HG02840 (cell line): ENCODE data around the gene DOCK8.
A peak's percentile ranks its signal among the peaks of the same experiment; 100 is the strongest.

Experiments
- ATAC-seq: cut with Tn5 transposase; IDR thresholded peaks from one replicate; pipeline ENCODE4 v1.9.1; 2021; ENCODE audit warnings: mild to moderate bottlenecking, moderate library complexity, moderate number of reproducible peaks; ENCODE audit not compliant: unreplicated experiment, low FRiP score

The DOCK8 gene

GRCh38 chr9:265209-265870 is 50.7 kb downstream of the DOCK8 start:
- no peak for ATAC-seq

- ATAC-seq = no peak
Observed at GRCh38 chr9:266228-266627, 51.6 kb downstream of the DOCK8 start.

GRCh38 chr9:268616-269015 is 54.0 kb downstream of the DOCK8 start:
- ATAC-seq = no peak

- no peak for ATAC-seq
Observed at GRCh38 chr9:269081-269711, 54.5 kb downstream of the DOCK8 start.

- ATAC-seq = no peak
Observed at GRCh38 chr9:270657-271237, 56.1 kb downstream of the DOCK8 start.

GRCh38 chr9:272251-273213 is 57.9 kb downstream of the DOCK8 start:
- peak; percentile 97 for ATAC-seq

- no peak for ATAC-seq
Observed at GRCh38 chr9:274406-274805, 59.7 kb downstream of the DOCK8 start.

GRCh38 chr9:277601-278295 is 63.1 kb downstream of the DOCK8 start:
- no peak for ATAC-seq

GRCh38 chr9:278651-279050 is 64.0 kb downstream of the DOCK8 start:
- no peak for ATAC-seq

GRCh38 chr9:279674-280073 is 65.0 kb downstream of the DOCK8 start:
- ATAC-seq = no peak

GRCh38 chr9:281741-282645 is 67.3 kb downstream of the DOCK8 start:
- ATAC-seq = no peak

GRCh38 chr9:286071-286740 is 71.5 kb downstream of the DOCK8 start:
- no peak for ATAC-seq

GRCh38 chr9:289121-289520 is 74.5 kb downstream of the DOCK8 start:
- ATAC-seq = no peak

GRCh38 chr9:292915-293314 is 78.2 kb downstream of the DOCK8 start:
- no peak for ATAC-seq

- no peak for ATAC-seq
Observed at GRCh38 chr9:295576-295975, 80.9 kb downstream of the DOCK8 start.

- no peak for ATAC-seq
Observed at GRCh38 chr9:296411-296810, 81.7 kb downstream of the DOCK8 start.

- ATAC-seq = peak; percentile 73
Observed at GRCh38 chr9:297104-297972, 82.7 kb downstream of the DOCK8 start.

- no peak for ATAC-seq
Observed at GRCh38 chr9:303502-303901, 88.8 kb downstream of the DOCK8 start.
